KMS-11 (cell line): ENCODE results near the gene NDUFS2.

Experiments used
- H2AFZ ChIP-seq: fragments of 200-600 bp; sonication (generic); 2 replicates; pipeline ENCODE4 v1.6.1; 2016; ENCODE audit warnings: antibody characterized with exemption, mixed run types, low read depth
- H3K27ac ChIP-seq: fragments of 200-600 bp; sonication (generic); 2 replicates; pipeline ENCODE4 v1.6.1; 2016; ENCODE audit warnings: mild to moderate bottlenecking, mixed run types
- H3K27me3 ChIP-seq: fragments of 200-600 bp; sonication (generic); 2 replicates; pipeline ENCODE4 v1.6.1; 2017; ENCODE audit warnings: mild to moderate bottlenecking, low read depth, mixed run types, moderate library complexity; ENCODE audit not compliant: insufficient read depth
- H3K36me3 ChIP-seq: fragments of 200-600 bp; sonication (generic); 2 replicates; pipeline ENCODE4 v1.6.1; 2017; ENCODE audit warnings: mild to moderate bottlenecking, mixed run types; ENCODE audit not compliant: insufficient read depth
- H3K4me1 ChIP-seq: fragments of 200-600 bp; sonication (generic); 2 replicates; pipeline ENCODE4 v1.6.1; 2016; ENCODE audit warnings: mild to moderate bottlenecking, low read depth, mixed run types; ENCODE audit not compliant: poor library complexity, severe bottlenecking
- H3K4me2 ChIP-seq: fragments of 200-600 bp; sonication (generic); 2 replicates; pipeline ENCODE4 v1.7.0; 2016; ENCODE audit warnings: mild to moderate bottlenecking, mixed run types
- H3K4me3 ChIP-seq: fragments of 200-600 bp; sonication (generic); IDR thresholded peaks from 2 replicates; pipeline ENCODE4 v1.6.1; 2017; ENCODE audit warnings: low read depth, low read length, mixed read lengths; ENCODE audit not compliant: insufficient read depth
- H3K79me2 ChIP-seq: fragments of 200-600 bp; sonication (generic); 2 replicates; pipeline ENCODE4 v1.6.1; 2016; ENCODE audit warnings: low read depth, mixed run types; ENCODE audit not compliant: insufficient read depth
- H3K9ac ChIP-seq: fragments of 200-600 bp; sonication (generic); 2 replicates; pipeline ENCODE4 v1.6.1; 2016; ENCODE audit warnings: mild to moderate bottlenecking, mixed run types
- H4K20me1 ChIP-seq: fragments of 200-600 bp; sonication (generic); 2 replicates; pipeline ENCODE4 v1.6.1; 2016; ENCODE audit warnings: mild to moderate bottlenecking, mixed run types; ENCODE audit not compliant: insufficient read depth
- TF ChIP-seq, protein P1 (sequence below): fragments of 200-600 bp; sonication (generic); conservative IDR thresholded peaks from 2 replicates; pipeline ENCODE4 v1.6.1; 2017; ENCODE audit warnings: low read depth, mild to moderate bottlenecking, antibody characterized with exemption, low read length, moderate library complexity, mixed read lengths

Gene NDUFS2

DNA sequence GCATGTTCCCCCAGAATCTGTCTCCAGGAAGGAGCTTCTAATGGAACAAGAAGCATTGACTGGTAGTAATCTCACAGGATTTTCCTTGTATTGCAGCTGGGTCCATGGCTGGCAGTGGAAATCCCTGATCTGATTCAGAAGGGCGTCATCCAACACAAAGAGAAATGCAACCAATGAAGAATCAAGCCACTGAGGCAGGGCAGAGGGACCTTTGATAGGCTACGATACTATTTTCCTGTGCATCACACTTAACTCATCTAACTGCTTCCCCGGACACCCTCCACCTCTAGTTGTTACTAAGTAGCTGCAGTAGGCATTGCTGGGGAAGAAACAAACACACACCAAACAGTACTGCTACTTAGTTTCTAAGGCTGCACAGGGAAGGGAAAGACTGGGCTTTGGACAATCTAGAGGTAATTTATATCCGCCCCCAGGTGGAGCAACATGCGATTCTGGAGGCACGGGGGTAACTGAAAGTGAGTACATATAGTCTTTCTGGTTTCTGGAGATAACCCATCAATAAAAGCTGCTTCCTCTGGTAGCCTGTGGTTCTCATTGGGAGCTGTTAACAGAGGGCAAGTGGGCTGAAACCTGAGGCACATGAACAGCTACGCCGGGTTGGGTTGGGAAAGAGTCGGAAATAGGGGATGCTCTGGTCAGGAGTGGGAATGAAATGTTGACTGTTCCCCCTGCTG, 43.7 kb upstream of the NDUFS2 start:
- Histone ChIP-seq H3K79me2 (peaks cover 29% of the 10 kb centered on the region), H3K4me2 (peak overlapping the region; percentile 98), H3K4me1 (peaks cover 37% of the 10 kb centered on the region), H4K20me1 (no peaks in the 10 kb centered on the region), H3K36me3 (no peaks in the 10 kb centered on the region), H3K27me3 (no peaks in the 10 kb centered on the region), H3K9ac (peak overlapping the region; percentile 89; the same call in 1 of the 2 replicates), H3K27ac (peak overlapping the region; percentile 46), H3K4me3 (peak overlapping the region; percentile 99), H2AFZ (peak overlapping the region; percentile 62)
- TF ChIP-seq, protein P1, sequence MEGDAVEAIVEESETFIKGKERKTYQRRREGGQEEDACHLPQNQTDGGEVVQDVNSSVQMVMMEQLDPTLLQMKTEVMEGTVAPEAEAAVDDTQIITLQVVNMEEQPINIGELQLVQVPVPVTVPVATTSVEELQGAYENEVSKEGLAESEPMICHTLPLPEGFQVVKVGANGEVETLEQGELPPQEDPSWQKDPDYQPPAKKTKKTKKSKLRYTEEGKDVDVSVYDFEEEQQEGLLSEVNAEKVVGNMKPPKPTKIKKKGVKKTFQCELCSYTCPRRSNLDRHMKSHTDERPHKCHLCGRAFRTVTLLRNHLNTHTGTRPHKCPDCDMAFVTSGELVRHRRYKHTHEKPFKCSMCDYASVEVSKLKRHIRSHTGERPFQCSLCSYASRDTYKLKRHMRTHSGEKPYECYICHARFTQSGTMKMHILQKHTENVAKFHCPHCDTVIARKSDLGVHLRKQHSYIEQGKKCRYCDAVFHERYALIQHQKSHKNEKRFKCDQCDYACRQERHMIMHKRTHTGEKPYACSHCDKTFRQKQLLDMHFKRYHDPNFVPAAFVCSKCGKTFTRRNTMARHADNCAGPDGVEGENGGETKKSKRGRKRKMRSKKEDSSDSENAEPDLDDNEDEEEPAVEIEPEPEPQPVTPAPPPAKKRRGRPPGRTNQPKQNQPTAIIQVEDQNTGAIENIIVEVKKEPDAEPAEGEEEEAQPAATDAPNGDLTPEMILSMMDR, result no peak

DNA sequence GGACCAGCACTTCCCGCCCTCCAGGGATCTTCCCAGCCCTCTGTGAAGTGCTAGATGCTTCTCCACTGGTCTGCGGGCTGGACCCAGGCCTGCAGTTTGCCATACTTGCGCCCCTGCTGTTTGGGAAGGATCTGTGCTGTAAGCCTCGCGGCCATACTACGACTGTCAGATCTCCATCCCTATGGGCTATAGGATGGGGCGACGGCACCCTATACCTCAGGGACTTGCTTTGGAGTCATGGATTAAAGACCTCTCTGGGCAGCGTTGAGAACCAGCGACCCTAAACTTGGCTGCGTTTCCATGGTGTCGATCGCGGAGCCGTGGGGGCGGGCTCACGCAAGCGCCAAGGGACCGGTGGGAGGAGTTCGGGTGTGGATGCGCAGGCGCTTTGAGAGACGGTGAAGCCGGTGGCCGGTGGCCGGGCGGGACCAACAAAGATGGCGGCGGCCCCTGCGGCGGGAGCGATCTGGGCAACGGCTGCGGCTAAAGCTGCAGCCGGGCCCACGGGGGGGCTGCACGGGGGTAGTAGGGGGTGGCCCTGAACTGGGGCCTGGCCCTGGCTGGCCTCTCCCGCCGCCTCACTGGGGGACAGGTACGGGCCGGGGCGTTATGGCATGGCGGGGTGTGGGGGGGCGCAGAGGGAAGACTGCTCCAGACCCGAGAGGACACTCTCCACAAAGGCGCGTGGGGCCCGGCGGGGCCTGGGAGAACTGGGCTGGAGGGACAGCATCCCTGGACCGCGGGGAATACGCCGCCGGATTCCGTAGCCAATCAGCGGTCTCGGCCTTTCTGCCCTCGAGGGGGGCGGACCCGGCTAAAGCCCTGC, 42.9 kb upstream of the NDUFS2 start, which contains the start of gene USP21:
TSS of gene USP21 (plus strand) at position 414 of the 826 bp plus-strand sequence. CDS start 1,141 bp downstream, outside the sequence.
- H3K79me2 ChIP-seq, result peaks cover 27% of the 10 kb centered on the region
- peaks cover 37% of the 10 kb centered on the region for H3K4me1 ChIP-seq
- no peaks in the 10 kb centered on the region for H3K36me3 ChIP-seq
- no peaks in the 10 kb centered on the region for H3K27me3 ChIP-seq
- H3K4me3 ChIP-seq, result peak within 1 kb of the TSS; percentile 99
- H3K9ac ChIP-seq, result peak within 1 kb of the TSS; percentile 89
- TF ChIP-seq, protein P1, result peak; percentile 48; the same call in 1 of the 2 replicates
- peak within 1 kb of the TSS; percentile 46 for H3K27ac ChIP-seq
- H2AFZ ChIP-seq, result peak within 1 kb of the TSS; percentile 62
- no peaks in the 10 kb centered on the region for H4K20me1 ChIP-seq
- peak within 1 kb of the TSS; percentile 98 for H3K4me2 ChIP-seq

DNA sequence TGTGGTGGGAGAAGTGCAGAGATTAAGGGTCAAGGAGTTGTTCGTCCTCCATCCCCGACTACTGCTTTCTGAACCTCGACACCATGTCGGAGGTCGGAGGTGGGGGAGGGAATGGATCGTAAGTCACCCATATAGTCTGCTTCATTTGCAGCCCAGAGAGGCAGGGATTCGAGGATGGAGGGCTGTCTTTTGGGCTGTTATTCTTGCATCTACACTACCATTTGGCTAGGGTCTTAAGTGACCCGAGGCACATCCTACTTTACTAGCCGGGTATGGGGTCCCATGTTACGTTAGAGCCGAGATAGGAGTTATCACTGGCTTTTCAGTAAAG, 42.3 kb upstream of the NDUFS2 start:
- peaks cover 21% of the 10 kb centered on the region for H3K79me2 ChIP-seq
- no peaks in the 10 kb centered on the region for H3K36me3 ChIP-seq
- no peaks in the 10 kb centered on the region for H4K20me1 ChIP-seq
- TF ChIP-seq, protein P1, result no peak; the same call in 1 of the 2 replicates
- H3K27me3 ChIP-seq, result no peaks in the 10 kb centered on the region
- H3K4me3 ChIP-seq, result peak overlapping the region; percentile 99
- H3K9ac ChIP-seq, result peak overlapping the region; percentile 89
- H3K4me2 ChIP-seq, result peak overlapping the region; percentile 98
- H3K4me1 ChIP-seq, result peaks cover 38% of the 10 kb centered on the region
- peak overlapping the region; percentile 62 for H2AFZ ChIP-seq
- peak overlapping the region; percentile 46 for H3K27ac ChIP-seq

DNA sequence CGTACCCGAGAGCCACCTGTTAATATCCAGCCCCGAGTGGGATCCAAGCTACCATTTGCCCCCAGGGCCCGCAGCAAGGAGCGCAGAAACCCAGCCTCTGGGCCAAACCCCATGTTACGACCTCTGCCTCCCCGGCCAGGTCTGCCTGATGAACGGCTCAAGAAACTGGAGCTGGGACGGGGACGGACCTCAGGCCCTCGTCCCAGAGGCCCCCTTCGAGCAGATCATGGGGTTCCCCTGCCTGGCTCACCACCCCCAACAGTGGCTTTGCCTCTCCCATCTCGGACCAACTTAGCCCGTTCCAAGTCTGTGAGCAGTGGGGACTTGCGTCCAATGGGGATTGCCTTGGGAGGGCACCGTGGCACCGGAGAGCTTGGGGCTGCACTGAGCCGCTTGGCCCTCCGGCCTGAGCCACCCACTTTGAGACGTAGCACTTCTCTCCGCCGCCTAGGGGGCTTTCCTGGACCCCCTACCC, 41.5 kb upstream of the NDUFS2 start:
- no peaks in the 10 kb centered on the region for H3K36me3 ChIP-seq
- peaks cover 38% of the 10 kb centered on the region for H3K4me1 ChIP-seq
- H2AFZ ChIP-seq, result no peak overlapping the region
- H3K27me3 ChIP-seq, result no peaks in the 10 kb centered on the region
- H4K20me1 ChIP-seq, result no peaks in the 10 kb centered on the region
- H3K4me3 ChIP-seq, result no peak overlapping the region
- H3K4me2 ChIP-seq, result peak overlapping the region; percentile 98
- peaks cover 13% of the 10 kb centered on the region for H3K79me2 ChIP-seq
- TF ChIP-seq, protein P1, result no peak
- H3K9ac ChIP-seq, result no peak overlapping the region
- H3K27ac ChIP-seq, result no peak overlapping the region
